HG03280 (cell line): ENCODE results near the gene CEMP1.

Source experiments
- ATAC-seq: cut with Tn5 transposase; IDR thresholded peaks from one replicate; pipeline ENCODE4 v1.9.1; 2021; ENCODE audit warnings: mild to moderate bottlenecking, moderate library complexity; ENCODE audit not compliant: unreplicated experiment

The CEMP1 gene

GRCh38 chr16:2507052-2507659 lies 24.1 kb downstream of the CEMP1 start:
- no peak for ATAC-seq

- ATAC-seq = no peak
Measured at GRCh38 chr16:2505695-2506094, 25.5 kb downstream of the CEMP1 start.

- ATAC-seq = no peak
Measured at GRCh38 chr16:2501946-2502895, 29.0 kb downstream of the CEMP1 start.

- ATAC-seq = no peak
Measured at GRCh38 chr16:2500918-2501750, 30.1 kb downstream of the CEMP1 start.

- ATAC-seq = no peak
Measured at GRCh38 chr16:2500430-2500917, 30.7 kb downstream of the CEMP1 start.

- no peak for ATAC-seq
Measured at GRCh38 chr16:2499890-2500429, 31.2 kb downstream of the CEMP1 start.

- no peak for ATAC-seq
Measured at GRCh38 chr16:2499454-2499853, 31.8 kb downstream of the CEMP1 start.

GRCh38 chr16:2498531-2499253 lies 32.5 kb downstream of the CEMP1 start:
- ATAC-seq = no peak

- ATAC-seq = no peak
Measured at GRCh38 chr16:2497695-2498484, 33.3 kb downstream of the CEMP1 start.

GRCh38 chr16:2497116-2497630 lies 34.0 kb downstream of the CEMP1 start:
- no peak for ATAC-seq

- ATAC-seq = no peak
Measured at GRCh38 chr16:2496223-2497115, 34.7 kb downstream of the CEMP1 start.

- ATAC-seq = no peak
Measured at GRCh38 chr16:2495041-2495440, 36.2 kb downstream of the CEMP1 start.

GRCh38 chr16:2494616-2495015 lies 36.6 kb downstream of the CEMP1 start:
- no peak for ATAC-seq

- ATAC-seq = no peak
Measured at GRCh38 chr16:2493605-2494004, 37.6 kb downstream of the CEMP1 start.

GRCh38 chr16:2492292-2492691 lies 38.9 kb downstream of the CEMP1 start:
- ATAC-seq = no peak

- no peak for ATAC-seq
Measured at GRCh38 chr16:2490190-2491105, 40.8 kb downstream of the CEMP1 start.

- ATAC-seq = no peak
Measured at GRCh38 chr16:2489581-2489980, 41.6 kb downstream of the CEMP1 start.
